Measurements from ENCODE around the gene PUDP.

Gene PUDP

DNA sequence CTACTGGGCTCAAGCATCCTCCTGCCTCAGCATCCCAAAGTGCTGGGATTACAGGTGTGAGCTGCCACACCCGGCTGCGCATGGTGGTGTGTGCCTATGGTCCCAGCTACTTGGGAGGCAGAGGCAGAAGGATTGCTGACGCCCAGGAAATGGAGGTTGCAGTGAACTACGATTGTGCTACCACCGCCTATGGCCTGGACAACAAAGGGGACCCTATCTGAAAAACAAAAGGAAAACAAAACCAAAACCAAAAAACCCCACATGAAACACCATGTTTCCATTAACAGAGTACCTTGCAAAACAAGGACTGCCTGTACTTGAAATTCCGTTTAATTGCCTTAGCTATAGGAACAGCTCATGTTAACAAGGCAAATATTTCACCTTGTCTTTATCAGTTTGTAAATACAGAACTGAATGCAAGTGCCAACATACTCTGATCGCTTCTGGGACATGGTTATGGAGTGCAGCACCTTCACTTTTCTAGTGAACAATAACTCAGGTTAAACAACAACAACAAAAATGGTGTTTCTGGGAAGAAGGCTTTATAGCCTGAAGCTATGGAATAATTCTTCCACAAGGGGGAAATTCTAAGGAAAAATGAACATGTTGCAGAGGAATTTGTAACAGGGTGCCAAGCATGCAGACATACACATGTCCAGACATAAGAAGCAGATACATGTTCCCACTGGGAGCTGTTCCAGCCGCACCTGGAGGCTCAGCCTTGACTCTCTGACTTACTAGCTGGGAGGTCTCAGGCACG, 73.6 kb downstream of the PUDP start:
- no peak for DNase-seq (ENCODE audit: low read depth, low spot score)
- H3K4me3 ChIP-seq (ENCODE audit: low read depth, low read length), result no peak overlapping the region
- in situ Hi-C loops (cut with HindIII; ENCODE audit: low sequenced_read_pairs), result no loop called here
- TF ChIP-seq, protein P1, sequence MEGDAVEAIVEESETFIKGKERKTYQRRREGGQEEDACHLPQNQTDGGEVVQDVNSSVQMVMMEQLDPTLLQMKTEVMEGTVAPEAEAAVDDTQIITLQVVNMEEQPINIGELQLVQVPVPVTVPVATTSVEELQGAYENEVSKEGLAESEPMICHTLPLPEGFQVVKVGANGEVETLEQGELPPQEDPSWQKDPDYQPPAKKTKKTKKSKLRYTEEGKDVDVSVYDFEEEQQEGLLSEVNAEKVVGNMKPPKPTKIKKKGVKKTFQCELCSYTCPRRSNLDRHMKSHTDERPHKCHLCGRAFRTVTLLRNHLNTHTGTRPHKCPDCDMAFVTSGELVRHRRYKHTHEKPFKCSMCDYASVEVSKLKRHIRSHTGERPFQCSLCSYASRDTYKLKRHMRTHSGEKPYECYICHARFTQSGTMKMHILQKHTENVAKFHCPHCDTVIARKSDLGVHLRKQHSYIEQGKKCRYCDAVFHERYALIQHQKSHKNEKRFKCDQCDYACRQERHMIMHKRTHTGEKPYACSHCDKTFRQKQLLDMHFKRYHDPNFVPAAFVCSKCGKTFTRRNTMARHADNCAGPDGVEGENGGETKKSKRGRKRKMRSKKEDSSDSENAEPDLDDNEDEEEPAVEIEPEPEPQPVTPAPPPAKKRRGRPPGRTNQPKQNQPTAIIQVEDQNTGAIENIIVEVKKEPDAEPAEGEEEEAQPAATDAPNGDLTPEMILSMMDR (IDR thresholded peaks at IDR 0.05; ENCODE audit: low read depth, low read length), result peak; percentile 35

DNA sequence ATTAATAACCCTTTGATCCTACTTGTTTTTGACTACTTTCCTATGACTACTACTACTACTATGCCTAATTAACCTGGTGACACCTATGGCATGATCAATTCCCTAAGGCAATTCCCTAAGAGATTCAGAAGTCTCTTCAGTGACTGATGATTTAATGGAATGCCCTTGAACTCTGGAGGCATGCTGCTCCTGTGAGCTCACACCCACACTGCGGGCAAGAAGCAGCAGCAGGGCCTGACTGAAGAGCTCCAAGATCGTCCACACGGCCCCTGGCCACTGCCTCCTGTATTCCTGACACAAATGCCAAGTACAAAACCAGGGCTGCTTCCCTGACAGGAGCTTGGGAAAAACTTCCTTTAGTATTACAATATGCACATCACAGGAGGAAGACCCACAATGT, 74.6 kb downstream of the PUDP start:
- DNase-seq (ENCODE audit: low read depth, low spot score), result no peak
- H3K4me3 ChIP-seq (ENCODE audit: low read depth, low read length), result no peak overlapping the region
- TF ChIP-seq, protein P1 (IDR thresholded peaks at IDR 0.05; ENCODE audit: low read depth, low read length), result no peak
- in situ Hi-C loops (cut with HindIII; ENCODE audit: low sequenced_read_pairs), result no loop called here

DNA sequence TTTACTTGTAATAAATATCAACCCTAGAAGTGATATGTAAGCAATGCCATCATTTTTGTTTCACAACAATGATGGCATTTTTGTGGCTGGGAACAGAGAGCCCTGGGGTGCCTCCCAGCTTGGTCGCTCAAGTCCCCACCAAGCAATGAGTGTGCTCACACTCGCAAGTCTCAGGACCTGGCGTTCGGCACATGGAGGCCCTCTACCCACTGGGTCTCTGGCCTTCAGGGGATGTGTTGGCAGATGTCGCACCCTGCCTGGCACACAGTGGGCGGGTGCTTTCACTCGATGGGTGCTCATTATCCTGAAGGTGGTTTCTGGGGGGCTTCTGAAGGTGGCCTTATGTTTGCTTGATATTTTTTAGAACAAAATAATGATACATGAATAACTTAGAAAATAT, 75.1 kb downstream of the PUDP start:
- in situ Hi-C loops (cut with HindIII; ENCODE audit: low sequenced_read_pairs), result no loop called here
- DNase-seq (ENCODE audit: low read depth, low spot score), result no peak
- TF ChIP-seq, protein P1 (IDR thresholded peaks at IDR 0.05; ENCODE audit: low read depth, low read length), result no peak
- H3K4me3 ChIP-seq (ENCODE audit: low read depth, low read length), result no peak overlapping the region

DNA sequence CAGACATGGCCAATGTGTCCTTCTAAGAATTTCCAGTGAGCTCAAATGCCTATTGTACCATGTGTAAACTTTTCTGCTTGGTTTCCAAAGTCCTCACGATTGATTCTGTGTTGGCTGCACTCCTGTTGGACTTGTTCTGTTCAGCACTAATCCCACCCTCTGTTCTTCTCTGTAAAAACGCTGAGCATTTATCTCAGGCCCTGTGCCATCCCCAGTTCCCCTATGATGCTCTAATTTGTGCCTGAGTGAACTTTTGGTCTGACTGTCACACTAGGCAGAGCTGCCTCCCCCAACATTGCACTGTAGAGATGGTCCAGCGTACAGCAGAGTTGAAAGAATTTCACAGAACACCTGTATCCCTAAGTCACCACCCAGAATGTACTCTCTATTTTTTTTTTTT, 76.6 kb downstream of the PUDP start:
- TF ChIP-seq, protein P1 (IDR thresholded peaks at IDR 0.05; ENCODE audit: low read depth, low read length), result no peak
- in situ Hi-C loops (cut with HindIII; ENCODE audit: low sequenced_read_pairs), result no loop called here
- no peak overlapping the region for H3K4me3 ChIP-seq (ENCODE audit: low read depth, low read length)
- no peak for DNase-seq (ENCODE audit: low read depth, low spot score)

DNA sequence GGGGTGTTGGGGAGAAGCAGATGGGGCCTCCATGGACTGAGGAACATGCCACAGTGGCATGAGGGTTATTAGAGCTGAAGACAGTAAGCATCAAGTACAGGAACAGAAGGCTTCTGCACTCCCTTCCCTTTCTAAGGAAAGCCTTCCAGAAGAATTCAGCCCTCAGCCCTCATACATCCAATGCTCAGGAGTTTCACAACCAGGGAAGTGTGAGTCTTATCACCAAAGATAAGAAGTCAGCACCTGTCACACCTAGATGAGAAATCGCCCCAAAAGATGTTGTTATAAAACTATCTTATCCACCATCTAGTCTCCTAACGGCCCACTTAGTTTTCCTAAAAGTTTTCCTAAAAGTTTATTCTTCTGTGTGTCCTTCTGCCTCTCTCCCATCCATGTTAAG, 78.4 kb downstream of the PUDP start:
- no peak for DNase-seq (ENCODE audit: low read depth, low spot score)
- in situ Hi-C loops (cut with HindIII; ENCODE audit: low sequenced_read_pairs), result no loop called here
- H3K4me3 ChIP-seq (ENCODE audit: low read depth, low read length), result no peak overlapping the region
- TF ChIP-seq, protein P1 (IDR thresholded peaks at IDR 0.05; ENCODE audit: low read depth, low read length), result no peak

DNA sequence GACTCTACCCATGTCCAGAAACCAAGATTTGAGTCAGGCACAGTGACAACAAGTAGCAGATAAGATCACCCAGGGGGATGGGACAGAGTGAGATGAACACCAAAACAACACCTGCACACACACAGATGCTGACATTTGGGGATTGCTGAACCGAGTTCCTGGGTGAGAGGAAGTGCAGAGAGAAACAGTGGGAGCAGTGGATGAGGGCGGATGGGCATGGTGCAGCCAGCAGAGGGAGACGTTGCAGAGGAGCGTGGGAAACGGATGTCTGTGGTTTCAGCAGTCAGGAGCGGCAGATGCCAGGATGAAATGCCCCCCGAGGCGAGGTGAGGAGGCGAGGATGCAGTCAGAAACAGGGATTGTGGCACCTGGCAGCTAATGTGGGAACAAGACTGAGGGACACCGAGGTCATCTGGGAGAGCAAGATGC, 79.0 kb downstream of the PUDP start:
- DNase-seq (ENCODE audit: low read depth, low spot score), result no peak
- TF ChIP-seq, protein P1 (IDR thresholded peaks at IDR 0.05; ENCODE audit: low read depth, low read length), result peak; percentile 51
- in situ Hi-C loops (cut with HindIII; ENCODE audit: low sequenced_read_pairs), result no loop called here
- H3K4me3 ChIP-seq (ENCODE audit: low read depth, low read length), result no peak overlapping the region
